ENCODE data around the gene PDK2. TPM values are rescaled to one million over a fixed set of nuclear protein-coding genes. Genes with fewer than 3 reads are reported as not detected.

Gene PDK2
- total and polyA plus RNA-seq, 9 of the 15 experiments (the other 6 are each of a cell fraction or from before 2014, with no cell fraction given): 0.03 to 2.5 (median 1.4) TPM

GRCh38 chr17:50101346-50102163, 6.4 kb downstream of the PDK2 start (continued):
- TF ChIP-seq SMAD4 (CRISPR knock-in tag; conservative IDR thresholded peaks at IDR 0.05) (no peak), GATAD2B (IDR thresholded peaks at IDR 0.05; ENCODE audit: borderline replicate concordance) (no peak), MGA (IDR thresholded peaks at IDR 0.05) (peak; percentile 20; the same call in 1 of the 2 replicates), ZNF318 (IDR thresholded peaks at IDR 0.05; ENCODE audit: borderline replicate concordance in 1 of 2, low read depth in 1 of 2) (0 out of 4 replicates have a peak, but pooled peaks of 1 of the 2 experiments have one; percentile 38), CSDE1 (IDR thresholded peaks at IDR 0.05) (no peak), HOXB6 (CRISPR knock-in tag; IDR thresholded peaks at IDR 0.05; ENCODE audit: borderline replicate concordance) (no peak)

All from K562 (cell line).